ENCODE results near the gene SAMD11.

The SAMD11 gene

DNA sequence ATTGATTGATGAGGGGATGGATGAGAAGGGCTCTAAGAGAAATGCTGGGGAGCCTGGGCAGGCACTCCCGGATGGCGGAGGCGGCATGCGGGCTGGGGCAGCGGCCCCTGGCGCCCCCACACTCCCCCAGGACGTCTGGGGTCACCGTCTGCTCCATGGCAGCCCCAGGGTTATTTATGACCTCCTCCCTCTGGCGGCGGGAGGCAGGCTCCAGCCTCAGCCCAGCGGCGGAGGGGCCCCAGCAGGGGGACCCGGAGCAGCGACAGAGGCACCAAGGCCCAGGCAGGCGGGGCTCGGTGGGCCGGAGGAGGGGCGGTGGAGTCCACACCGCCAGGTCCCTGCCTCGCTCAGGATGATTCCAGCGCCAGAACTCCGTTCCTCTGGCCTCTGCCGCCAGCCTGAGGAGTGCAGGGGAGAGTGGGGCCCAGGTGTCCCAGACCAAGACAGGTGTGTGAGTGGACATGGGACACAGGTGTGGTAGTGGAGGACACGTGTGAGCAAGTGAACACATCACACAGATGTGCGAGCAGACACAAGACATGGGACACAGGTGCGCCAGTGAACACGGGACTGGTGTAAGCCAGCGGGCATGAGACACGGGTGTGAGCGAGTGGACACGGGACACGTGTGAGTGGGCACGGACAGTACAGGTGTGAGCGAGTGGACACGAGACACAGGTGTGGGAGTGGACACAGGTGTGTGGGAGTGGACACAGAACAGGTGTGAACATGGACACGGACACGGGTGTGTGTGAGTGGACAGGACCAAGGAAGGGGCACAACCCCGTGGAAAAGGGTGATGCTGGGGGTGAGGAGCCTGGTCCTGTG lies 2.5 kb upstream of the SAMD11 start:
- H3K4me3 ChIP-seq (ENCODE audit: low read length), result no peak overlapping the region
- TF ChIP-seq, protein P1, sequence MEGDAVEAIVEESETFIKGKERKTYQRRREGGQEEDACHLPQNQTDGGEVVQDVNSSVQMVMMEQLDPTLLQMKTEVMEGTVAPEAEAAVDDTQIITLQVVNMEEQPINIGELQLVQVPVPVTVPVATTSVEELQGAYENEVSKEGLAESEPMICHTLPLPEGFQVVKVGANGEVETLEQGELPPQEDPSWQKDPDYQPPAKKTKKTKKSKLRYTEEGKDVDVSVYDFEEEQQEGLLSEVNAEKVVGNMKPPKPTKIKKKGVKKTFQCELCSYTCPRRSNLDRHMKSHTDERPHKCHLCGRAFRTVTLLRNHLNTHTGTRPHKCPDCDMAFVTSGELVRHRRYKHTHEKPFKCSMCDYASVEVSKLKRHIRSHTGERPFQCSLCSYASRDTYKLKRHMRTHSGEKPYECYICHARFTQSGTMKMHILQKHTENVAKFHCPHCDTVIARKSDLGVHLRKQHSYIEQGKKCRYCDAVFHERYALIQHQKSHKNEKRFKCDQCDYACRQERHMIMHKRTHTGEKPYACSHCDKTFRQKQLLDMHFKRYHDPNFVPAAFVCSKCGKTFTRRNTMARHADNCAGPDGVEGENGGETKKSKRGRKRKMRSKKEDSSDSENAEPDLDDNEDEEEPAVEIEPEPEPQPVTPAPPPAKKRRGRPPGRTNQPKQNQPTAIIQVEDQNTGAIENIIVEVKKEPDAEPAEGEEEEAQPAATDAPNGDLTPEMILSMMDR (conservative IDR thresholded peaks at IDR 0.05; ENCODE audit: low read depth, low read length), result peak; percentile 54
- DNase-seq (ENCODE audit: low read depth), result no peak

DNA sequence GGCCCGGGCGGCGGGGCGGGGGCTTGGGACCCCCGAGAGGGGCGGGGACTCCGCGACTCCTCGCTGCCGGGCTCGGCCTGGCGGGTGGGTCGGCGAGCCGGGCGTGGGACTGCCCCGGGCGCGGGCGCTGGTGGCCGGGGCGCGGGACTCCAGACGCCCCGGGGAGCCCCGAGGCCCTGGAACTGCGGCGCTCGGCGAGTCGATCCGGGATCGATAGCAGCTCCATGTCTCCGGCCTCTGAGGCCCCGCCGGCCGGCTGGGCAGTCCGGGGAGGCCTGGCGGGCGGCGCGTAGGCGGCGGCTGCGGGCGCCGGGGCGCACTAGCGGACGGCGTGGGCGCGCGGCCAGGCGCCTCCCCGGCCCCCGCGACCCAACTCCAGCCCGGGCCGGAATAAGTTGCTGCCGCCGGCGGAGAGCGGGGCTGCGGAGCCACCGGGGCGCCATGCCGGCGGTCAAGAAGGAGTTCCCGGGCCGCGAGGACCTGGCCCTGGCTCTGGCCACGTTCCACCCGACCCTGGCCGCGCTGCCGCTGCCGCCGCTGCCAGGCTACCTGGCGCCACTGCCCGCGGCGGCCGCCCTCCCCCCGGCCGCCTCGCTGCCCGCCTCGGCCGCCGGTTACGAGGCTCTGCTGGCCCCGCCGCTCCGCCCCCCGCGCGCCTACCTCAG lies 400 bp downstream of the SAMD11 start:
- H3K4me3 ChIP-seq (ENCODE audit: low read length), result peak overlapping the region; percentile 56
- TF ChIP-seq, protein P1 (conservative IDR thresholded peaks at IDR 0.05; ENCODE audit: low read depth, low read length), result no peak
- DNase-seq (ENCODE audit: low read depth), result no peak

DNA sequence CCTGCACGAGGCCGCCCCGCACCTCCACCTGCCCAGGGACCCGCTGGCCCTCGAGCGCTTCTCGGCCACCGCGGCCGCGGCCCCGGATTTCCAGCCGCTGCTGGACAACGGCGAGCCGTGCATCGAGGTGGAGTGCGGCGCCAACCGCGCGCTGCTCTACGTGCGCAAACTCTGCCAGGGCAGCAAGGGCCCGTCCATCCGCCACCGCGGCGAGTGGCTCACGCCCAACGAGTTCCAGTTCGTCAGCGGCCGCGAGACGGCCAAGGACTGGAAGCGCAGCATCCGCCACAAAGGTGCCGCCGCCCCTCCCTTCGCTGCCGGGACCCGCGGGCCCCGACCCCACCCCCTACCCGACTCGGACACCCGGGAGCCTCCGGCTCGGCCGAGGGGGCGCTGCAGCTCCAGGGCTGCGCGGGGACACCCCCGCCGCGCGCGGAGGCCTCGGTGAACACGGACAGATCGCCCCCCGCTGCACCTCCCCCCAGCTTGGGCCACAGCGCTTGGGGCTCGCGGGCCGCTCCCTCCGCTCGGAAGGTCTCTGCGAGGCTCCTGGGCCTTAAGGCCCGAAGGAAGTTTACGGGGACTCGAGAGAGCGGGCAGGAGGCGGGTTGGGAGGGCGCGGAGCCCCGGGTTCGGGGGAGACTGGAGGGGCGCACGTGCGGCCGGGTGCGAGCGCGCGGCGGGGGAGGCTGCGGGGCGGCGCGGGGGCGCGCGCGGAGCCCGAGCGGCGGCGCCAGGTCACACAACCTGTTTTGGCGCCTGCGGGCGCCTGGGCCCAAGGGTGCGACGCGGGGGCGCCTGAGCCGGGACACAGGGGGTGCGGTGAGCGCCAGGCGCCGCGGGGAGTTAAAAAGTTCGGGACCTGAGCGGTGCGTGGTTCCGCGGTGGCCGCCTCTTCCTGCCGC lies 1.2 kb downstream of the SAMD11 start:
- peak overlapping the region; percentile 56 for H3K4me3 ChIP-seq (ENCODE audit: low read length)
- DNase-seq (ENCODE audit: low read depth), result no peak

DNA sequence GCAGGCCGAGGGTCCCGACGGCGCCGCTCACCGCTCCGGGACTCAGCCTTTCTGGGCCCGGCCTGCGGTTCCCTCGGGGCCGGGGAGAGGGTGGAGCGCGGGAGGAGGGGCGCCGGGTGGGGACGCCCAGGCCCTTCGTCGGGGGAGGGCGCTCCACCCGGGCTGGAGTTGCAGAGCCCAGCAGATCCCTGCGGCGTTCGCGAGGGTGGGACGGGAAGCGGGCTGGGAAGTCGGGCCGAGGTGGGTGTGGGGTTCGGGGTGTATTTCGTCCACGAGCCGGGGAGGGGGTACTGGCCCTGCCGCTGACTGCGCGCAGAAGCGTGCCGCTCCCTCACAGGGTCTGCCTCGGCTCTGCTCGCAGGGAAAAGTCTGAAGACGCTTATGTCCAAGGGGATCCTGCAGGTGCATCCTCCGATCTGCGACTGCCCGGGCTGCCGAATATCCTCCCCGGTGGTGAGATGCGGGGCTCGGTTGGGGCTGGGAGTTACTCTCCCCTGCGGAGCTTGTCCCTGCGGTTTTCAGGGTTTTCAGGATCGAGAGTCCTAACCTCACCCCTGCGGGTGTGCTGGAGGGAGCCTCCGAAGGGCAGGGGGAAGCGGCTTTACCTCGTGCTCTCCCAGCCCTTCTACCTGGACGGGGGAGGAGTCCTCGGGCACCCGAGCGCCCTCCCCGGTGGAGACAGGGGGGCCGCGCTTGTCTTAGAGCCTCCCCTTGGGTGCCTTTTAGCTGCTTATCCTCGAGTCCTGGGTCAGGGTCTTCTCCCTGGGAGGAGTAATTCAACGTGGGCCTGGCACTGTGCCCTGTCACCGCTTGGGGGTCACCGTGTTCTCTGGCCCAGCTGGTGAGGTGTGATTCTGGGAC lies 2.1 kb downstream of the SAMD11 start:
- no peak for DNase-seq (ENCODE audit: low read depth)
- H3K4me3 ChIP-seq (ENCODE audit: low read length), result peak overlapping the region; percentile 56
- TF ChIP-seq, protein P1 (conservative IDR thresholded peaks at IDR 0.05; ENCODE audit: low read depth, low read length), result peak; percentile 15

More for the DNA sequence above, 1.2 kb downstream of the SAMD11 start:
- TF ChIP-seq, protein P1 (conservative IDR thresholded peaks at IDR 0.05; ENCODE audit: low read depth, low read length), result no peak

DNA sequence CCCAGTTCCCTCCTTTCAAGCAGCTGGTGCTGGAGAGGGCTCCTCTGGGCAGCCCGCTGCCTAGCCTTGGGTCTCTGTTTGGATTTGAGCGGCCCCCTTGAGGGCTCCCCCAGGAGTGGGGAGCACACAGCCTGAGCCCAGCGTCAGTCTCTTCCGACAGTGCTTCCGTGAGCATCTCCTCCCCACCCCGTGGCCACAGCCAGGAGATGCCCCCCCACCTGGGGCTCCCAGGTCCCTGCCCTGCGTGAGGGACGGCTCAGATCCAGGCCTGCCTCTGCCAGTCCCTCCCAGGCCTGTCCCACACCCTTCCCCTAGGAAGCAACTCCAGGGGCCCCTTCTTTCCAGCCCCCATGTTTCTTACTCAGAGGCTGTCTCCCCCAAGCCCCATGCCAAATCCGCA lies 3.5 kb downstream of the SAMD11 start:
- DNase-seq (ENCODE audit: low read depth), result no peak
- TF ChIP-seq, protein P1 (conservative IDR thresholded peaks at IDR 0.05; ENCODE audit: low read depth, low read length), result no peak
- no peak overlapping the region for H3K4me3 ChIP-seq (ENCODE audit: low read length)

DNA sequence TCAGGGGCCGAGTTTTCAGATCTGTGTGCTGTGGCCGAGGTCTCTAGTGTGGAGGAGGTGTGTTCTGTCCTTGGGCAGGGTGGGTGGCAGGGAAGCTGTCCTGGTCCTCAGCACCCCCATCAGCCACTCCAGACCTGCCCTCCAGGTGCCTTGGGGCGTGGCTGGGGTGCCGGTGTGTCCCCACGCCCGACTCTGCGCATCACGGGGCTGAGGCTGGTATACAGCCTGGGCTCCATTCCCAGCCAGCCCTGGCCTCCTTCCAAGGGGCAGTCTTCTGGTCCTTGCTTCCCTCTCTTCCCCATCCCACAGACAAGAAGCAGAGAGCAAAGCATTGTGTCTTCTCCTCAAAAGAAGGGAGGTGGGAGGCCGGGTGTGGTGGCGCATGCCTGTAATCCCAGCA lies 4.0 kb downstream of the SAMD11 start:
- no peak for DNase-seq (ENCODE audit: low read depth)
- TF ChIP-seq, protein P1 (conservative IDR thresholded peaks at IDR 0.05; ENCODE audit: low read depth, low read length), result no peak
- no peak overlapping the region for H3K4me3 ChIP-seq (ENCODE audit: low read length)
